Nephron progenitor cell (in vitro differentiated cells): Measurements from ENCODE around the gene KCNK13.

Source experiments
- DNase-seq: peaks from one replicate; pipeline ENCODE4 v3.0.0; 2021
- H3K27ac Mint-ChIP-seq: 2 replicates; pipeline ENCODE4 v1.8.0; 2021; ENCODE audit warnings: mild to moderate bottlenecking, moderate library complexity, mixed read lengths
- H3K27me3 Mint-ChIP-seq: 2 replicates; pipeline ENCODE4 v1.8.0; 2021; ENCODE audit warnings: mild to moderate bottlenecking, low read depth, mixed read lengths; ENCODE audit not compliant: poor library complexity
- H3K36me3 Mint-ChIP-seq: 2 replicates; pipeline ENCODE4 v1.8.0; 2021; ENCODE audit warnings: low read depth, mixed read lengths
- H3K4me1 Mint-ChIP-seq: 2 replicates; pipeline ENCODE4 v1.8.0; 2021; ENCODE audit warnings: mixed read lengths
- H3K4me3 Mint-ChIP-seq: 2 replicates; pipeline ENCODE4 v1.8.0; 2021; ENCODE audit warnings: mild to moderate bottlenecking, moderate library complexity, mixed read lengths
- H3K9me3 Mint-ChIP-seq: 2 replicates; pipeline ENCODE4 v1.8.0; 2021; ENCODE audit warnings: mild to moderate bottlenecking, moderate library complexity, mixed read lengths
- TF ChIP-seq, protein P1 (sequence below): fragments of 200-600 bp; sonication (generic); IDR thresholded peaks from 2 replicates; pipeline ENCODE4 v1.5.0; 2021; ENCODE audit warnings: antibody characterized with exemption

The KCNK13 gene

DNA sequence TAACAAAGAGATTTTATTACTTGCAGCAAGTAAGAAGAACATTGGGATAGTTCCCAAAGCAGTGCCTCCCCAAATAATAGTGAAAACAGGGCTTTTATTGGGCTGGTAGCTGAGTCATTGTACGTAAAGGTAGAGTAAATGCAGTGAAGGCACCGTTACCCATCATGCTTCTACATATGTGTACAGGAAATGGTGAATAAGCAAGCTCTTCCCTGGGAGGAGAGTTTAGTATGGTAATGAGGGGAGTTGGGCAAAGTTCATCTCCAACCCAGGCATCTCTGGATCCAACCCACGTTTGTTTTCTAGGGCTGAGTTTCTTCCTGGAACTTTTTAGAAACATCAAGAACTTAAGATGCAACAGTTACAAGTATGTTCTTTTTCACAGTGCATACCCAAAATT lies 56.2 kb downstream of the KCNK13 start:
- Mint-ChIP-seq H3K4me3 (no peak overlapping the region), H3K36me3 (no peaks in the 10 kb centered on the region), H3K9me3 (peaks cover 6% of the 10 kb centered on the region), H3K4me1 (peaks cover 13% of the 10 kb centered on the region), H3K27me3 (peaks cover 27% of the 10 kb centered on the region), H3K27ac (no peak overlapping the region)
- no peak for DNase-seq
- TF ChIP-seq, protein P1, sequence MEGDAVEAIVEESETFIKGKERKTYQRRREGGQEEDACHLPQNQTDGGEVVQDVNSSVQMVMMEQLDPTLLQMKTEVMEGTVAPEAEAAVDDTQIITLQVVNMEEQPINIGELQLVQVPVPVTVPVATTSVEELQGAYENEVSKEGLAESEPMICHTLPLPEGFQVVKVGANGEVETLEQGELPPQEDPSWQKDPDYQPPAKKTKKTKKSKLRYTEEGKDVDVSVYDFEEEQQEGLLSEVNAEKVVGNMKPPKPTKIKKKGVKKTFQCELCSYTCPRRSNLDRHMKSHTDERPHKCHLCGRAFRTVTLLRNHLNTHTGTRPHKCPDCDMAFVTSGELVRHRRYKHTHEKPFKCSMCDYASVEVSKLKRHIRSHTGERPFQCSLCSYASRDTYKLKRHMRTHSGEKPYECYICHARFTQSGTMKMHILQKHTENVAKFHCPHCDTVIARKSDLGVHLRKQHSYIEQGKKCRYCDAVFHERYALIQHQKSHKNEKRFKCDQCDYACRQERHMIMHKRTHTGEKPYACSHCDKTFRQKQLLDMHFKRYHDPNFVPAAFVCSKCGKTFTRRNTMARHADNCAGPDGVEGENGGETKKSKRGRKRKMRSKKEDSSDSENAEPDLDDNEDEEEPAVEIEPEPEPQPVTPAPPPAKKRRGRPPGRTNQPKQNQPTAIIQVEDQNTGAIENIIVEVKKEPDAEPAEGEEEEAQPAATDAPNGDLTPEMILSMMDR: no peak

- no peak overlapping the region for H3K4me3 Mint-ChIP-seq
- H3K9me3 Mint-ChIP-seq: no peaks in the 10 kb centered on the region
- DNase-seq: no peak
- TF ChIP-seq, protein P1: no peak
- H3K36me3 Mint-ChIP-seq: no peaks in the 10 kb centered on the region
- peaks cover 1% of the 10 kb centered on the region for H3K4me1 Mint-ChIP-seq
- no peak overlapping the region for H3K27ac Mint-ChIP-seq
- peaks cover 21% of the 10 kb centered on the region for H3K27me3 Mint-ChIP-seq
Observed at GRCh38 chr14:90126260-90126659, 64.5 kb downstream of the KCNK13 start.

DNA sequence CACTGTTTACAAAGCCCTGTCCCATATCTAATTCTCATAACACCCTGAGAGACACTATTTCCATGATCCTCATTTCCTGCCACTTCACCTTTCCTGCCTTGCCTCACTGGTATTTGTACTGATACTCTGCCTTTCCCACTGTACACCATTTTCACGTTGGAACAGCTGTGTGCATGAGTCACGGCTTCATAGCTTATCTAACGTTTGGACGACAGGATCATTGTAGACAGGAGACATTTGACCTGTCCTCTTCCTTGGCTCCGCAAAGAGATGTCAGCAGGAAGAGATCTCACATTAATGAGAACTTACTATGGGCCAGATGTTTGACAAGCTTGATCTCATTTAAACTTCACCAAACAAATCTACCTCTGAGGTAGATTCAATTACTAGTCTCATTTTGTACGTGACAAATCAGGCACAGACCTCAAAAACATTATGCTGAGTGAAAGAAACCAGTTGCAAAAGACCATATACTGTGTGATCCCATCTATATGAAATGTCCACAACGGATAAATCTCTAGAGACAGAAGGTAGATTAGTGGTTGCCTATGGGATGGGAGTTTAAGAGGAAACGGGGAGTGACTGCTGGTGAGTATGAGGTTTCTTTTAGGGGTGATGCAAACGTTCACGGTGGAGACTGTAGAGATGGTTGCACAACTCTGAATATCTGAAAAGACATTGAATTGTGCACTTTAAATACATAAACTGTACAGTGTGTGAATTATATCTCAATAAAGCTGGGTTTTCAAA lies 71.2 kb downstream of the KCNK13 start:
- Mint-ChIP-seq H3K27ac (no peak overlapping the region), H3K27me3 (peaks cover 21% of the 10 kb centered on the region), H3K9me3 (no peaks in the 10 kb centered on the region), H3K36me3 (no peaks in the 10 kb centered on the region), H3K4me1 (peaks cover 4% of the 10 kb centered on the region), H3K4me3 (no peak overlapping the region)
- DNase-seq: no peak
- TF ChIP-seq, protein P1: no peak

DNA sequence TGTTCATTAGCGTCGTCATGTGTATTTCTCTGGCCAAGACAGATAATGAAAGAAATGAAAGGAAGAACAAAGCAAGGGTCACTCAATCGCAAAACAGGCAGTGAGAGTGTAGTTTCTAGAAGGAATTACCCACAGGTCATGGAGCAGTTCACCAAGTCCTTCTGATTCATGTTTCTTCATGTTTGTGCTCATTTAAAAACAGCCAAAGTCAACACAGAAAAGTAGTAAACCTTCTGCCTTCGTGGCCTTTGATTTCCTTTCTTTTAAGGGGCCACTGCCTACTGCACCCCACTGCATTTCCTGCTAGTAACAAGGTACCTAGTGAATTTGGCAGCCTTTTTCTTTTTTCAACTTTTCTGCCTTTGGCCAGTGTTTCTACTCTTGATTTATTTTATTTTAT lies 75.1 kb downstream of the KCNK13 start:
- no peak overlapping the region for H3K27ac Mint-ChIP-seq
- H3K27me3 Mint-ChIP-seq: peaks cover 16% of the 10 kb centered on the region
- no peak for DNase-seq
- H3K9me3 Mint-ChIP-seq: no peaks in the 10 kb centered on the region
- no peaks in the 10 kb centered on the region for H3K36me3 Mint-ChIP-seq
- peaks cover 34% of the 10 kb centered on the region for H3K4me1 Mint-ChIP-seq
- no peak overlapping the region for H3K4me3 Mint-ChIP-seq
- TF ChIP-seq, protein P1: no peak

DNA sequence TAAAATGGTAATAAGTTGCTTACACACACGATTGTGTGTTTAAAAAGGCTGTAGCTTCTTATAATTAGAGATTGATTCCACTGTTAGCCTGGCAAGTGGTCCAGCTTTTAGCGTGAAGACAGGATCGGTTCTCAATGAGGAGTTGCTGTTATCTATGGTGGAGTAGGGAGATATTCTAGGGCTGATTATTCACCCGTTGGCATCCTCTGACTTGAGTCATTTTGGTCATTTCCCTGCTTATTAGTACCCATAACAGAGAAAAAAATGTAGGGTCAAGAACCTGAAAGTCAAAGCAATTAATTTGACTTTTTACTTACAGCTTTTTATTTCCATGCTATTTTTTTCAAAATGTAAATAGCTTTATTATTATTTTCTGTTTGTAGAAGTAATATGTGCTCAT lies 76.0 kb downstream of the KCNK13 start:
- TF ChIP-seq, protein P1: no peak

DNA sequence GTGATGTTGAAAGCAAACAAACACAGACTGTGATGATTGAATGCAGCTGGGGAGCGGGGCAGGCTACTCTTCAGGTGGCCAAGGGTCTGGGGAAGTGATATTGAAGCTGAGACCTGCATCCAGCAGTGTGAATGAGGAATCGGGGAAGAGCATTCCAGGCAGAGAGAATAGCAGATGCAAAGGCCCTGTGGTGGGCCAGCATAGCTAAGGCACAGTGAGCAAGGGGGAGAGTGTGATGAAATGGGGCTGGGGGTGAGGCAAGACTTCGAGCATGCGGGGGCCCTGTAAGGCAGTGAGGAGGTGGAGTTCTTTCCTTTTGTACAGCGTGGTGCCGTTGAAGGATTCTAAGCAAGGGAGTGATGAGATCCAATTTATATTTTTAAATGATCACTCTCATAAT lies 77.4 kb downstream of the KCNK13 start:
- H3K4me3 Mint-ChIP-seq: no peak overlapping the region
- peaks cover 17% of the 10 kb centered on the region for H3K27me3 Mint-ChIP-seq
- peaks cover 34% of the 10 kb centered on the region for H3K4me1 Mint-ChIP-seq
- DNase-seq: no peak
- TF ChIP-seq, protein P1: no peak
- H3K9me3 Mint-ChIP-seq: peaks cover 3% of the 10 kb centered on the region
- H3K36me3 Mint-ChIP-seq: no peaks in the 10 kb centered on the region
- H3K27ac Mint-ChIP-seq: no peak overlapping the region

More for the DNA sequence above, 76.0 kb downstream of the KCNK13 start:
- Mint-ChIP-seq H3K4me1 (peaks cover 34% of the 10 kb centered on the region), H3K9me3 (peaks cover 3% of the 10 kb centered on the region), H3K27ac (no peak overlapping the region), H3K4me3 (no peak overlapping the region), H3K27me3 (peaks cover 13% of the 10 kb centered on the region), H3K36me3 (no peaks in the 10 kb centered on the region)
- no peak for DNase-seq
